Measurements from ENCODE around the gene TRIP13.

DNA sequence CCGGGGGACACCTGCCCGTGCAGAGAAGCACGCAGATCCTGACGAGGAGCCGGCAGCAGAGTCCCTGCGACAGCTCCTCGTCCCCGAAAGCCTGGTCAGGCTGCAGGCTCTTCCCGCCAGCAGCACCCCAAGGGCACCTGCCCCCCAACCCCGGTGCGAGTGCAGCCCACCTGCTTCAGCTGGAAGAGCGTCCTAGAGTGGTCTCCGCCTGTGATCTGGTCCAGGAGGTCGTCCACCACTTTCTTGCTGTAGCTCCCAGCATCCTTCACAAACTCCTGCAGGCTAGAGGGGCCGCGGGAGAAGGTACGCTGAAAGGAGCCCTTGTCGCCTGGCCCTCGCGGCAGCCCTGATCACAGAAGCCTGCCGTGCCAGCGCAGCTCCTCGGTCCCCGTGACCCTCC, 16.8 kb upstream of the TRIP13 start:
- TF ChIP-seq, protein P1, sequence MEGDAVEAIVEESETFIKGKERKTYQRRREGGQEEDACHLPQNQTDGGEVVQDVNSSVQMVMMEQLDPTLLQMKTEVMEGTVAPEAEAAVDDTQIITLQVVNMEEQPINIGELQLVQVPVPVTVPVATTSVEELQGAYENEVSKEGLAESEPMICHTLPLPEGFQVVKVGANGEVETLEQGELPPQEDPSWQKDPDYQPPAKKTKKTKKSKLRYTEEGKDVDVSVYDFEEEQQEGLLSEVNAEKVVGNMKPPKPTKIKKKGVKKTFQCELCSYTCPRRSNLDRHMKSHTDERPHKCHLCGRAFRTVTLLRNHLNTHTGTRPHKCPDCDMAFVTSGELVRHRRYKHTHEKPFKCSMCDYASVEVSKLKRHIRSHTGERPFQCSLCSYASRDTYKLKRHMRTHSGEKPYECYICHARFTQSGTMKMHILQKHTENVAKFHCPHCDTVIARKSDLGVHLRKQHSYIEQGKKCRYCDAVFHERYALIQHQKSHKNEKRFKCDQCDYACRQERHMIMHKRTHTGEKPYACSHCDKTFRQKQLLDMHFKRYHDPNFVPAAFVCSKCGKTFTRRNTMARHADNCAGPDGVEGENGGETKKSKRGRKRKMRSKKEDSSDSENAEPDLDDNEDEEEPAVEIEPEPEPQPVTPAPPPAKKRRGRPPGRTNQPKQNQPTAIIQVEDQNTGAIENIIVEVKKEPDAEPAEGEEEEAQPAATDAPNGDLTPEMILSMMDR (conservative IDR thresholded peaks at IDR 0.05; ENCODE audit: low read depth, low read length), result no peak
- TF ChIP-seq EZH2 (IDR thresholded peaks at IDR 0.05; ENCODE audit: low read length, unreplicated experiment), result no peak
- TF ChIP-seq EZH2phosphoT487 (IDR thresholded peaks at IDR 0.05; ENCODE audit: borderline replicate concordance, low read length), result no peak

Data from PC-3 (cell line).